Uterus (tissue), 4 donors: ENCODE data around the gene SPRR2B. TPM values are rescaled to one million over a fixed set of nuclear protein-coding genes. Genes with fewer than 3 reads are reported as not detected.
"Not testable (repeated sequence)": the region's sequence is repeated elsewhere in the genome, so short reads cannot be mapped to it uniquely, and the experiment has no call there.

Experiments
- DNase-seq, 2 donors: peaks; one replicate each; pipeline ENCODE4 v3.0.0-alpha.2; 2019 to 2020
- H3K27ac ChIP-seq, 2 donors: fragments of 200-600 bp; sonication (generic); 1 replicate in 1 of 2; 2 replicates in 1 of 2; pipeline ENCODE4 v1.5.1; 2016 to 2018
- H3K27me3 ChIP-seq, 2 donors: fragments of 200-600 bp; sonication (generic); one replicate each; pipeline ENCODE4 v1.5.1; 2018 to 2019; ENCODE audit warnings: control low read depth in 1 of 2
- H3K36me3 ChIP-seq, 2 donors: fragments of 200-600 bp; sonication (generic); one replicate each; pipeline ENCODE4 v1.5.1; 2019; ENCODE audit warnings: control low read depth in 1 of 2
- H3K4me1 ChIP-seq, 2 donors: fragments of 200-600 bp; sonication (generic); one replicate each; pipeline ENCODE4 v1.5.1; 2018 to 2019; ENCODE audit warnings: control low read depth in 1 of 2
- H3K4me3 ChIP-seq, 2 donors: fragments of 200-600 bp; sonication (generic); 1 replicate in 1 of 2; 2 replicates in 1 of 2; pipeline ENCODE4 v1.5.1; 2018 to 2019; ENCODE audit warnings: mild to moderate bottlenecking in 1 of 2
- H3K9me3 ChIP-seq, 2 donors: fragments of 200-600 bp; sonication (generic); one replicate each; pipeline ENCODE4 v1.5.1; 2019; ENCODE audit warnings: control low read depth in 1 of 2
- CTCF ChIP-seq, 4 experiments: fragments of 200-600 bp in 2 of 4; fragments of 450-650 bp in 2 of 4; sonication (generic) in 2 of 4; IDR thresholded peaks; one replicate each; pipeline ENCODE4 v1.5.1; 2016 to 2019; ENCODE audit warnings: antibody characterized with exemption in 4 of 4, mild to moderate bottlenecking in 2 of 4, moderate library complexity in 1 of 4
- POLR2A ChIP-seq, 2 donors: fragments of 450-650 bp; IDR thresholded peaks; one replicate each; pipeline ENCODE4 v1.6.1; 2016; ENCODE audit warnings: antibody characterized with exemption in 2 of 2, mild to moderate bottlenecking in 1 of 2, moderate library complexity in 1 of 2
- intact Hi-C: fragments of 100-400 bp; cut with DNase I; formaldehyde crosslinking; loops from one replicate; pipeline ENCODE4 v1.15.1; 2023; ENCODE audit warnings: low total_unique reads
- total RNA-seq, 4 donors: library from RNA; depleted of rRNA in 3 of 4; stranded (reverse); fragments of >200 nt in 3 of 4; gene quantifications; one replicate each; pipeline versions ENCODE4 v1.1.0 to v1.2.4, GENCODE V29; 2014 to 2023
- donor health status: DM: yes; HTN: yes; CAD: no.

The SPRR2B gene
- total RNA-seq, 4 donors from 2014 or later: not detected

- intact Hi-C loops: no loop called here
- H3K36me3 ChIP-seq: no peaks in the 10 kb centered on the region
- no peaks in the 10 kb centered on the region for H3K9me3 ChIP-seq
- TF ChIP-seq CTCF (IDR thresholded peaks at IDR 0.05) (no peak), POLR2A (IDR thresholded peaks at IDR 0.05) (no peak)
- no peaks in the 10 kb centered on the region for H3K27me3 ChIP-seq
- no peak for DNase-seq
- no peak overlapping the region for H3K4me3 ChIP-seq
- no peaks in the 10 kb centered on the region for H3K4me1 ChIP-seq
- H3K27ac ChIP-seq: no peak overlapping the region
Observed at GRCh38 chr1:153058154-153058553, 13.3 kb downstream of the SPRR2B start.

- intact Hi-C loops: no loop called here
- DNase-seq: no peak
- Histone ChIP-seq H3K27ac (no peak within 1 kb of the TSS), H3K4me1 (no peaks in the 10 kb centered on the region), H3K9me3 (no peaks in the 10 kb centered on the region), H3K36me3 (no peaks in the 10 kb centered on the region), H3K4me3 (no peak within 1 kb of the TSS), H3K27me3 (no peaks in the 10 kb centered on the region)
- TF ChIP-seq CTCF (IDR thresholded peaks at IDR 0.05): no peak
- no peak for TF ChIP-seq POLR2A (IDR thresholded peaks at IDR 0.05)
Observed at GRCh38 chr1:153057375-153057774, 14.0 kb downstream of the SPRR2B start, which contains the start of gene SPRR2A. Gene SPRR2A (minus strand): TSS chr1:153057512. CDS start chr1:153056735, 777 bp downstream.

- H3K36me3 ChIP-seq, H3K9me3 ChIP-seq, intact Hi-C loops, DNase-seq, H3K27me3 ChIP-seq, H3K27ac ChIP-seq, H3K4me1 ChIP-seq, H3K4me3 ChIP-seq: not testable (repeated sequence)
Observed at GRCh38 chr1:153056111-153056510, 15.3 kb downstream of the SPRR2B start.

GRCh38 chr1:153049211-153049610 is 22.2 kb downstream of the SPRR2B start:
- TF ChIP-seq POLR2A (IDR thresholded peaks at IDR 0.05) (no peak), CTCF (IDR thresholded peaks at IDR 0.05) (no peak)
- Histone ChIP-seq H3K27me3 (no peaks in the 10 kb centered on the region), H3K27ac (no peak overlapping the region), H3K36me3 (no peaks in the 10 kb centered on the region), H3K4me1 (no peaks in the 10 kb centered on the region), H3K4me3 (no peak overlapping the region), H3K9me3 (no peaks in the 10 kb centered on the region)
- no peak for DNase-seq
- intact Hi-C loops: no loop called here

GRCh38 chr1:153040950-153041631 is 30.3 kb downstream of the SPRR2B start, which contains the start of gene SPRR2D:
Gene SPRR2D (minus strand): TSS chr1:153041120. CDS start chr1:153040346, 774 bp downstream.
- DNase-seq: no peak
- no peaks in the 10 kb centered on the region for H3K27me3 ChIP-seq
- intact Hi-C loops: no loop called here
- H3K27ac ChIP-seq: no peak within 1 kb of the TSS
- H3K4me1 ChIP-seq: no peaks in the 10 kb centered on the region
- H3K9me3 ChIP-seq: no peaks in the 10 kb centered on the region
- no peaks in the 10 kb centered on the region for H3K36me3 ChIP-seq
- H3K4me3 ChIP-seq: no peak within 1 kb of the TSS
- no peak for TF ChIP-seq CTCF (IDR thresholded peaks at IDR 0.05)
- no peak for TF ChIP-seq POLR2A (IDR thresholded peaks at IDR 0.05)
